SH-SY5Y (cell line): ENCODE results near the gene SLC35E3.

Experiments
- GATA2 ChIP-seq: IDR thresholded peaks from 2 replicates; pipeline ENCODE4 v1.6.1; 2011; ENCODE audit warnings: mild to moderate bottlenecking, low read depth, low read length
- GATA3 ChIP-seq: IDR thresholded peaks from 2 replicates; pipeline ENCODE4 v1.6.1; 2011; ENCODE audit warnings: low read depth, mild to moderate bottlenecking, low read length, moderate library complexity

GRCh38 chr12:68761442-68761812, 15.5 kb downstream of the SLC35E3 start:
- TF ChIP-seq GATA3 = no peak
- TF ChIP-seq GATA2 = no peak
